DMS79 treated with DMSO at 0.1 percent for 48 hours (cell line): Measurements from ENCODE around the gene FES.
"Not testable (repeated sequence)": the region's sequence is repeated elsewhere in the genome, so short reads cannot be mapped to it uniquely, and the experiment has no call there.

Source experiments
- DNase-seq: peaks from one replicate; lab custom pipeline; 2025; lab: John Stamatoyannopoulos, UW

Gene FES

GRCh38 chr15:90883976-90884718 is at the start of gene FES:
Gene FES, plus strand, starts transcription at chr15:90884504. Its CDS starts 542 bp downstream, at chr15:90885046.
- DNase-seq = no peak

- no peak for DNase-seq
Measured at GRCh38 chr15:90834626-90835025, 49.7 kb upstream of the FES start.

GRCh38 chr15:90836296-90836871 is 47.9 kb upstream of the FES start:
- no peak for DNase-seq

- no peak for DNase-seq
Measured at GRCh38 chr15:90837094-90837493, 47.2 kb upstream of the FES start.

DNA sequence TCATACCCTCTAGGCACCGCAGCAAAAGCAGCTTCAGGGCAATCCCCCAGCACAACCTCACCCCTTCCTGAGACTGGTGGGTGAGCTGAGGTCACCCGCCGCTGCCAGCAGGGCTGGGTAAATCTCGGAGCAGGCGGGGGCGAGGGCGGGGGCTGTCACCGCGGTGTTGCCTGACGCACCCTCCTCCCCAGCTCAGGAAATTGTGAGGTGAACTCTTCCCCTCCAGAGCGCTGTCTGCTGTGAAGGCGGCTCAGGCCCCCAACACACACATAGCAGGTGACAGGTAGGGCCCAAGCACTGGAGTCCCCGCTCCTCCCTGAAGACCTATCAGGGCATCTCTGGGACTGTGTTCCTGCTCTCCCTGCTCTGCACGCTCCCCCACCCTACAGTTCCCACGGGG is 46.2 kb upstream of the FES start:
- no peak for DNase-seq

DNA sequence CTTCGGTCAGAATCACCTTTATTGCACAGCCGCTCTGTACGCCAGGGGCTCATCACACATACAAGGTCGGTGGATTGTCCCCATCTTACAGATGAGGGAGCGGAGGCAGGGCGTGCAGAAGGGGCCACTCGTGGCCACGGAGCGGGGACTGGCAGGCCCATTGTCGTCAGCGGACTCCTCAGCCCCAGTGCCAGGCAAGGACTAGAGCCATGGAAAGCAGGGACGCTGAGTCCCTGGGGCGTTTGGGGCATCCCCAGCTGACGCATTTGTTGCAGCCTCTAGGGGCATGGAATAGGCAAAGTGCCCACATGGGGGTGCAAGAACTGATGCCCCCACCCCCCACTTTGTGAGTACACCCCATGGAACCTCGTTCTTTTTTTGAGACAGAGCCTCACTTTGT is 45.8 kb upstream of the FES start:
- no peak for DNase-seq

DNA sequence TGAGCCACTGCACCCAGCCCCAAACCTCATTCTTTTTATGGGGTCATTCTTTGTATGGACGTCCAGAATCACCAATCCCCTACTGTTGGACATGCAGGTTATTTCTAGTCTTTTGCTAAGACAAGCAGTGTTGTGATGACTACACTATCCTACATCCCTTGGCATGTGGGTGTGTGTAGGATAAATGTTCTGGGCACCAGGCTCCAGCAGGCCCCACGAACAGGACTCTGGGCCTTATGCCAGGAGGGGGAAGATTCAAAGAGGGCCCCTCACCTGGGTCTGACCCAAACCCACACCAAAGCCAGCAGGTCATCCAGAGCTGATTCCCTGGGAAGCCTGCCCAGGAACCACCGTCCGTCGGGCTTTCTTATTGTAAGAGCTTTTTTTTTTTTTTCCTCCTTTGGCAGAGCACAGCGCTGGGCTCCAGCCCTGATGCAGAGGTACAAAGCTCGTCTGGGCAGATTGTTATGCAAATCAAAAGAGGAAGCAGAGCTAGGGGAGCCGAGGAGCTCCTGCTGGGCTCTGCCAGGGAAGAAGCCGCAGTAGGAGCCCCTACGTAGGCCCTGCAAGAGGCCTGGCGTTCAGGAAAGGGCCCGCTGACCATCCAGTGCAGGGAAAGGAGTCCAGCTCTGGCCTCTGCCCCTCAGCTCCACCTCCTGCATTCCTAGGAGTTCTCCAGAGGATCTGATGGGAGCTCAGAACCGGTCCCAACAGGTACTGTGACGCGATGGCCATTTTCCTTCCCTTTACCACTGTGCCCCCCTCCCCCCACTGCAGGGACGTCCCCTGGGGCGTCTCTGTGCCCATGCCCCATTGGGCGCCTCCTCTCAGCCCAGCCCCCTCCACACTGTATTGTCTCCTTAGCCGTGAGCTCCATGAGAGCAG is 44.9 kb upstream of the FES start:
- no peak for DNase-seq

DNA sequence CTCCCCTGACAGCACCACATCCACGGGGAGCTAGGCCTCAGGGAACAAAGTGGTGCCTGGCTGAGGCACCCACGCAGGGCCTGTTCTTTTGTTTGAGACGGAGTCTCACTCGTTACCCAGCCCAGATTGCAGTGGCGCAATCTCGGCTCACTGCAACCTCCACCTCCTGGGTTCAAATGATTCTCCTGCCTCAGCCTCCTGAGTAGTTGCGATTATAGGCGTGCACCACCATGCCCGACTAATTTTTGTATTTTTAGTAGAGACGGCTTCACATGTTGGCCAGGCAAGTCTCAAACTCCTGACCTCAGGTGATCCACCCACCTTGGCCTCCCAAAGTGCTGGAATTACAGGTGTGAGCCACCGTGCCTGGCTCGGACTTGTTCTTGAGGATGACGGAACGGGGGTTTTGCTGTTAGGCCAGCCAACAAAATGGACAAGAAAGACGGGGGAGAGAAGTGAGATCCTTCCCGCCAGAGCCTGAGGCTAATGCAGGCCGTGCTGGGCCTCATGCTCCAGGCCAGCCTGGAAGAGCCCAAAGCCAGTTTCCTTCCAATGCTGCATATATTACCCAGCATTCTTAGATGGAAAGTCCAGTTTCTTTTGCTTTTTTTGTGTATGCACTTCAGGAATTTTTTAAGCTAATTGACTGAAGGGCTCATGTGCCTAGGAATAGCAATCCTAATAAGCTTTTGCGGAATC is 44.0 kb upstream of the FES start:
- no peak for DNase-seq

GRCh38 chr15:90840954-90841353 is 43.4 kb upstream of the FES start:
- no peak for DNase-seq

DNA sequence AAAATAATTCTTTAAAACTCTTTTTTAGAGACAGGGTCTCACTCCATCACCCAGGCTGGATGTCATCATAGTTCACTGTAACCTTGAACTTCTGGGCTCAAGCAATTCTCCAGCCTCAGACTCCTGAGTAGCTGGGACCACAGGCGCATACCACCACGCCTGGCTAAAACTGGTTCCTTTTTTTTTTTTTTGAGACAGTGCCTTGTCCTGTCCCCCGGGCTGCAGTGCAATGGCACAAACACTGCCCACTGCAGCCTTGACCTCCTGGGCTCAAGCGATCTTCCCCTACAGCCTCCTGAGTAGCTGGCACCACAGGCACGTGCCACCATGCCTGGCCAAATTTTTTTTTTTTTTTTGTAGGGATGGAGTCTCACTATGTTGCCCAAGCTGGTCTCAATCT is 39.6 kb upstream of the FES start:
- no peak for DNase-seq

- DNase-seq = no peak
Measured at GRCh38 chr15:90845201-90845949, 38.9 kb upstream of the FES start.

- DNase-seq = not testable (repeated sequence)
Measured at GRCh38 chr15:90849424-90849823, 34.9 kb upstream of the FES start.

DNA sequence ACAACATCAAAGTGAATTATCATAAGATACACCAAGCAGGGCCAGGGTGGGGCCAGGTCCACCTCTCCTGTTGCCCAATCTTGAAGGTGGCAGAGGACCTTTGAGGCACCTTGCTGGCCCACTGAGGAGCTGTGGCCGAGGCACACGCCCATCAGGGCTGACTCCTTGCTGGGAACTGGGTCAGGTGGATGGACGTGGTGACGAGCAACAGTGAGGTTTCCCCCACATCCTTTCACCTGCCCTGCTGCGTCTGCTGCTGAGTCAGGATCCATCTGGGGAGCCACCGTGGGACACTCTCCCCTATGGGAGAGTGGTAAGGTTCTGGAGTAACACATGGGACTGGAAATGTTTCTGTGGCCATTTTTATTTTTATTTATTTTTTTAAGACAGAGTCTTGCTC is 33.2 kb upstream of the FES start:
- DNase-seq = no peak

GRCh38 chr15:90851940-90852339 is 32.4 kb upstream of the FES start:
- DNase-seq = no peak

- no peak for DNase-seq
Measured at GRCh38 chr15:90855139-90855538, 29.2 kb upstream of the FES start.

DNA sequence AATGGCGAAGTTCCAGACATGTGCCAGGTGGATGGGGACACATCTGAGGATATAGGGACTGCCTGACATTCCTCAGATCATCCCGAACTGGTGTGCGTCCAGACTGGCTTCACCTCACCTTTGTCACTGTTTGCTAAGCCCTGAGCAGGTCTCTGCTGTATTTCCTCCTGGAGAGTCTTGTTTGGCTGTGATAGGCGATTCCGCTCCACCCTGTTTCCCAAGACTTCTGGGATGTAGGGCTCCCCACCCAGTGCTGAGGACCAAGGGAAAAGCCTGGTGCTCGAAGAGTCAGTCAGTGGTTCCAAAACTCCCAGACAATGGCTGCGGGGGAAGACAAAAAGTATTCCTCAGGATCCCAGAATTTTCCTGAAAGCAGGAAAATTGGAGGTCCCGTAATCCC is 27.0 kb upstream of the FES start:
- DNase-seq = no peak

GRCh38 chr15:90857883-90858443 is 26.3 kb upstream of the FES start:
- no peak for DNase-seq

GRCh38 chr15:90859234-90860131 is 24.8 kb upstream of the FES start:
- no peak for DNase-seq

DNA sequence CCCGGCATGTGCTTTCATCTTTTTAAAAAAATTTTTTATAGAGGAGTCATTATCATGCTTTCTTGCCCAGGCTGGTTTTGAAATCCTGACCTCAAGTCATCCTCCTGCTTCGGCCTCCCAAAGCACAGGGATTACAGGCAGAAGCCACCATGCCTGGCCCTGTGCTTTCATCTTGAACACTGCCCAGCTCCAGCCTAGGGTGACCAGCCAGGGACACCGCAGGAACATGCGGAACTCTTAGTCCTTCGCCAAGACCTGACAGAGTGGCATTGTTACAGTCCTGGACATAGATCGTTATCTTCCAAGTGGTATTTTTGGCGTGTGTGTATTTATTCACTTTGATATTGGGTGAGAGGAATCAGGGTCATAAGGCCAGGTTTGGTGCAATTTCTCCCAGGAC is 23.9 kb upstream of the FES start:
- no peak for DNase-seq
